OCI-LY7 (cell line): Measurements from ENCODE around the gene SCPEP1. TPM values are rescaled to one million over a fixed set of nuclear protein-coding genes. Genes with fewer than 3 reads are reported as not detected.

Experiments
- BruUV-seq: library from RNA; stranded (reverse); fragments of 400-500 nt; replicated peaks from 2 replicates; lab custom pipeline; 2021; lab: Mats Ljungman, UMichigan
- CTCF ChIA-PET: fragments of 300-600 bp; sonication (Branson Sonifier 250); formaldehyde crosslinking; loops from one replicate; lab custom pipeline; 2022; ENCODE audit warnings: antibody characterized with exemption; ENCODE audit not compliant: unreplicated experiment; lab: Charles Lee
- POLR2A ChIA-PET: fragments of 300-600 bp; sonication (Branson Sonifier 250); formaldehyde crosslinking; loops from one replicate; lab custom pipeline; 2022; ENCODE audit warnings: antibody characterized with exemption; lab: Charles Lee
- DNase-seq: peaks from one replicate; pipeline ENCODE4 v3.0.0-alpha.2; 2015; ENCODE audit warnings: low spot score
- H2AFZ ChIP-seq: fragments of 200-600 bp; sonication (generic), shearing (Covaris generic); 2 replicates; pipeline ENCODE4 v1.6.1; 2014; ENCODE audit warnings: mild to moderate bottlenecking, antibody characterized with exemption, low read length, moderate library complexity
- H3K27ac ChIP-seq: fragments of 200-600 bp; sonication (generic); 2 replicates; pipeline ENCODE4 v1.5.1; 2014; ENCODE audit warnings: mixed run types, low read depth, mild to moderate bottlenecking, moderate library complexity, low read length, inconsistent platforms; ENCODE audit not compliant: poor library complexity, severe bottlenecking
- H3K36me3 ChIP-seq: fragments of 200-600 bp; sonication (generic); 2 replicates; pipeline ENCODE4 v1.6.1; 2014; ENCODE audit warnings: mild to moderate bottlenecking, antibody characterized with exemption, low read length, moderate library complexity, mixed read lengths; ENCODE audit not compliant: insufficient read depth
- H3K4me1 ChIP-seq: fragments of 200-600 bp; sonication (generic); 2 replicates; pipeline ENCODE4 v1.5.1; 2014; ENCODE audit warnings: mild to moderate bottlenecking, low read length; ENCODE audit not compliant: insufficient read depth, poor library complexity, severe bottlenecking
- H3K4me2 ChIP-seq: fragments of 200-600 bp; sonication (generic); 2 replicates; pipeline ENCODE4 v1.6.1; 2014; ENCODE audit warnings: mild to moderate bottlenecking, low read length
- H3K4me3 ChIP-seq: fragments of 200-600 bp; sonication (generic); 2 replicates; pipeline ENCODE4 v1.5.1; 2014; ENCODE audit warnings: mild to moderate bottlenecking, low read depth, low read length; ENCODE audit not compliant: poor library complexity, severe bottlenecking
- H3K79me2 ChIP-seq: fragments of 200-600 bp; sonication (generic); 2 replicates; pipeline ENCODE4 v1.6.1; 2016; ENCODE audit warnings: low read depth, mild to moderate bottlenecking, low read length, moderate library complexity, mixed read lengths; ENCODE audit not compliant: insufficient read depth
- H3K9me2 ChIP-seq: fragments of 200-600 bp; sonication (generic); 2 replicates; pipeline ENCODE4 v1.6.1; 2016; ENCODE audit warnings: mild to moderate bottlenecking, low read length, mixed read lengths; ENCODE audit not compliant: insufficient read depth
- H3K9me3 ChIP-seq: fragments of 200-600 bp; sonication (generic); 2 replicates; pipeline ENCODE4 v1.6.1; 2014; ENCODE audit warnings: mild to moderate bottlenecking, mixed run types, low read length, mixed read lengths
- H4K20me1 ChIP-seq: fragments of 200-600 bp; sonication (generic); 2 replicates; pipeline ENCODE4 v1.6.1; 2014; ENCODE audit warnings: mild to moderate bottlenecking, antibody characterized with exemption, low read length, moderate library complexity, mixed read lengths; ENCODE audit not compliant: insufficient read depth
- CTCF ChIP-seq: fragments of 200-600 bp; sonication (generic); conservative IDR thresholded peaks from 2 replicates; pipeline ENCODE4 v1.5.1; 2014; ENCODE audit warnings: mild to moderate bottlenecking, antibody characterized with exemption, low read length, moderate library complexity, mixed read lengths
- EZH2phosphoT487 ChIP-seq: fragments of 200-600 bp; sonication (generic); IDR thresholded peaks from 2 replicates; pipeline ENCODE4 v1.6.1; 2018; ENCODE audit warnings: low read depth, borderline replicate concordance, mild to moderate bottlenecking, mixed run types, antibody characterized with exemption, low read length, moderate library complexity, mixed read lengths
- intact Hi-C: fragments of 100-400 bp; cut with micrococcal nuclease; formaldehyde crosslinking; loops from one replicate; pipeline ENCODE4 v1.10.0; 2022; ENCODE audit not compliant: unreplicated experiment
- total RNA-seq, 2 experiments: library from RNA; depleted of rRNA in 1 of 2; stranded (reverse); fragments of >200 nt in 1 of 2; shearing (Covaris generic) in 1 of 2; gene quantifications; 2 replicates each; pipeline ENCODE4 v1.2.3, GENCODE V29; 2014 to 2022

SCPEP1 gene
- total RNA-seq, 2 experiments from 2014 or later: 43.0 to 48.2 TPM

- Histone ChIP-seq H3K4me2 (no peak overlapping the region), H3K9me3 (peaks cover 30% of the 10 kb centered on the region; the same call in 1 of the 2 replicates), H3K36me3 (no peaks in the 10 kb centered on the region), H3K9me2 (no peaks in the 10 kb centered on the region), H3K4me1 (peaks cover 9% of the 10 kb centered on the region), H3K79me2 (peaks cover 4% of the 10 kb centered on the region; the same call in 1 of the 2 replicates), H3K27ac (no peak overlapping the region), H3K4me3 (no peak overlapping the region), H4K20me1 (no peaks in the 10 kb centered on the region), H2AFZ (no peak overlapping the region)
- POLR2A ChIA-PET: no interaction called here
- intact Hi-C loops: no loop called here
- BruUV-seq: no TSS peak
- CTCF ChIA-PET: no interaction called here
- no peak for DNase-seq
- TF ChIP-seq EZH2phosphoT487 (no peak), CTCF (no peak)
Observed at GRCh38 chr17:56973520-56973919, 4.4 kb upstream of the SCPEP1 start.

- H3K27ac ChIP-seq: no peak overlapping the region
- no peak overlapping the region for H2AFZ ChIP-seq
- ChIA-PET CTCF (no interaction called here), POLR2A (no interaction called here)
- no TSS peak for BruUV-seq
- peaks cover 10% of the 10 kb centered on the region; the same call in 1 of the 2 replicates for H3K79me2 ChIP-seq
- intact Hi-C loops: no loop called here
- no peak for TF ChIP-seq EZH2phosphoT487
- no peak for TF ChIP-seq CTCF
- H4K20me1 ChIP-seq: no peaks in the 10 kb centered on the region
- no peak for DNase-seq
- H3K9me2 ChIP-seq: no peaks in the 10 kb centered on the region
- peaks cover 30% of the 10 kb centered on the region; the same call in 1 of the 2 replicates for H3K9me3 ChIP-seq
- peaks cover 13% of the 10 kb centered on the region for H3K4me1 ChIP-seq
- H3K4me3 ChIP-seq: no peak overlapping the region
- no peak overlapping the region for H3K4me2 ChIP-seq
- no peaks in the 10 kb centered on the region for H3K36me3 ChIP-seq
Observed at GRCh38 chr17:56974055-56974454, 3.9 kb upstream of the SCPEP1 start.

GRCh38 chr17:56975656-56976055 lies 2.3 kb upstream of the SCPEP1 start:
- H3K9me3 ChIP-seq: peaks cover 20% of the 10 kb centered on the region; the same call in 1 of the 2 replicates
- no peaks in the 10 kb centered on the region for H3K9me2 ChIP-seq
- peaks cover 25% of the 10 kb centered on the region for H3K4me1 ChIP-seq
- no peak overlapping the region for H3K27ac ChIP-seq
- H3K4me3 ChIP-seq: no peak overlapping the region
- POLR2A ChIA-PET: interaction anchor here (0.7 kb wide), 1 partner anchor 893 kb away, joined by 4 read pairs; no protein-coding TSS in a partner anchor
- TF ChIP-seq EZH2phosphoT487: no peak
- no peak for TF ChIP-seq CTCF
- DNase-seq: no peak
- no peaks in the 10 kb centered on the region for H4K20me1 ChIP-seq
- intact Hi-C loops: no loop called here
- H3K79me2 ChIP-seq: peaks cover 21% of the 10 kb centered on the region; the same call in 1 of the 2 replicates
- CTCF ChIA-PET: no interaction called here
- H3K4me2 ChIP-seq: no peak overlapping the region
- no peaks in the 10 kb centered on the region for H3K36me3 ChIP-seq
- no peak overlapping the region for H2AFZ ChIP-seq
- no TSS peak for BruUV-seq
